ENCODE data around the gene NOL8.
A peak's percentile ranks its signal among the peaks of the same experiment; 100 is the strongest.

The NOL8 gene

DNA sequence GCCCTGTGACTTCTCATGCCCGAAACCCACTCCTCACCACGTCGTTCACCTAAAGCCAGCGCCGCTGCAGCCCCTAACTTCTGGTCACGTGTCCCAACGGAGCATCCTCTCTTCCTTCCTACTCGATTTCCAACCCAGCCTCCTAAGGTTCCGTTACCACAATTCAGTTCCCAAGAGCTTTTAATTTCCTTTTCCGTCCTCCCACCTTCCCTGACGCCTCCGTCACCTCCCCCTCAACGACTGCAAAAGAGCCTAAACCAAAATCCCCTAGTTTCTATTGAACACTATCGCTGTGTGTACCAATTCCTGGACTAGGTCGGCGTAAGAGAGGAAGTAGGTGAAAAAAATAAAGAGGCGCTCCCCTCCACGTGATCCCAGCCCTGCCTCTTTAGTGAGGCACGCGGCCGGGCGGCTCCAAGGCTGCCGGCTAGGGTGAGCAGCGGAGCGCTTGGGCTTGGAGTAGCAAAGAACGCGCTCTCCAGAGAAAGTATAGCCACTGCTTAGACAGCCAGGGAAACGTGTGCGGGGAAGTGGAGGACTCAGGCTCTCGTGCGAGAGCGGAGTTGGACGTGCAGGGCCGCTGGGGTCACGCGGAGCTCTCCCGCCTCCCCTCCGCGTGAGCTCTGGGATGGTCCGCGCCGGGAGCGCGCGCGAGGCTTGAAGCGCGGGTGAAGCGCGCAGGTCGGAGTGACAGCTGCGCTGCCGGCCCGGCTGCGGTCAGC lies at the start of gene NOL8, which contains the start of gene CENPP:
TSS of gene NOL8 (minus strand) at position 82 of the 722 bp plus-strand sequence. CDS start 1,189 bp downstream, outside the sequence.
TSS of gene CENPP (plus strand) at position 685 of the 722 bp plus-strand sequence.
- DNase-seq (ENCODE audit: low read depth in 3 of 3): peak; percentile 67 to 73 (median 67)

- no peak for DNase-seq (ENCODE audit: low read depth in 3 of 3)
These were observed 48.0 kb upstream of the NOL8 start for GRCh38 chr9:92373167-92373566.

DNA sequence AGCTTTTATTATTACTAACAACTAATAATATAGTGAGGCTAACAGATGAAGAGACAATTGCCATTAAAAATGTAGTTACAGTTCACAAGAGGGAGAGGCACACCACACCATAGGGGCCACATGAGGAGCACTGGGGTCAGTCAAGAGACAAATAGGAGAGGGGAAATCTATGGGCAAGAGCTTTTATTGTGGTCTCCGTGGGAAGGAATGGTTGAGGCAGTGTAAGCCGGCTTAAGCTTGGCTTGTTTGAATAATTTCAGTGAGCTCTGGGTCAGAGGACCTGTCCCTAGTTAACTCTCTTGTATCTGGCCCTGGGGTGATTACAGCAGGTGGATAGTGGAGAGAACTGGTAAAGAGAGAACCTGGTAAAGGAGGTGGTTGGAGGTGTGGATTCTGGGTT lies 43.9 kb upstream of the NOL8 start:
- DNase-seq (ENCODE audit: low read depth in 3 of 3): no peak

- no peak for DNase-seq (ENCODE audit: low read depth in 3 of 3)
These were observed 34.9 kb upstream of the NOL8 start for GRCh38 chr9:92360083-92360482.

DNA sequence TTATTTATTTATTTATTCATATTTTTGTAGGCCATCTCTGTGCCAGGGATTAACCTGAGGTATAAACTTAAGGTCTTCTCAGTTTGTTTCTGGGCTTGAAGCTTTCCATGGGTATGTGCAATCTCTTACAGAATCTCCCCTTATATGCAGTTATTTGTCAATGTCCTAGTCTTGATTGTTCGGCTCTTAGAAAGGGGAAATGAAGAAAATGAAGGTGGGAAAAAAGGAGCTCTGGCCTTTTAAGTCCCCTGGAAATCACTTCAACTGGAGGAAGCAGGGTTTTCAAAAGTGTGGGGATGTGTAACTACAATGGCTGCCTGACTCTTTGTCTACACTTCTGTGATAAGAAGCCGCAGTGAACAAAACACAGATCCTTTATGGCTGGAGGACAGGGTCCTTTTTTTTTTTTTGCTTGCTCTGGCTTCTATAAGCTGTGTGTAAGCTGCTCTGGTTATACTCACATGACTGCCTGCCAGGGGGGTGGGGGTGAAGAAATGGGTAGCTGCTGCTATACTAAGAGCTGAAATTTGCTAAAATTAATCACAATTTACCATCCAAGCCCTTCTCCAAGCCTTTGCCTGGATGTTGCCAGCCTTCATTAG lies 34.3 kb upstream of the NOL8 start:
- DNase-seq (ENCODE audit: low read depth in 3 of 3): no peak

DNA sequence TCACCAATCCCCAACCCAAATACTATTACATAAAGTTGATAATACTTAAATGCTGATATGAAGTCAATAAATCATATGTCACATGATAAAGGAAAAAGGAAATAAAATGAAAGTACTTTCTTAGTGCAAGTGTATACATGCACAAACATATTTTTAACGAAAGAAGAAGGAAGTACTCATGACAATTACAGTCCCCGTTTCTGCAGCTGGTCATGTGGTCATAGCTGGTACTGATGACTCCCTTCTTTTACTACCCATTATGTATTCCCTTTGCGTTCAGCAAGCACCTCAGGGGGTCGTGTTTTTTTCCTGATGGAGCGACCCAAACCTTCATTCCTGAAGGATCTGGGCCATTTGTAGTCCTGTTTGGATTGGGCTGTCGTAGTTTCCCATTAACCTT lies 27.9 kb upstream of the NOL8 start:
- DNase-seq (ENCODE audit: low read depth in 3 of 3): no peak

DNA sequence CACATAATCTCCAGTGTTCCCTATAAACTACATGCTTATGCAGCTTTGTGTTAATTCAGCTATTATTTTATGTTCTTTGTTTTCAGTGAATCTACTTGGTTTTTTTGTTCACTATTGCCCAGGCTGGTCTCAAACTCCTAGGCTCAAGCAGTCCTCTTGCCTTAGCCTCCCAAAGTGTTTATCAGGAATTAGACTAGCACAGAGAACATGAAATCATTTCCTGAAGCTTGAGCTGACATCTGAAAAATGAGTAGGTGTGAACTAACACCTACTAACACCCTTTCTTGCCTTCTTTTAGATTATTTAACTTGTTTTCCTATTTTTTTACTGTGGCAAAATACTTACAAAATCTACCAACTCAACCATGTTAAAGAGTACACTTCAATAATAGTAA lies 25.6 kb upstream of the NOL8 start:
- DNase-seq (ENCODE audit: low read depth in 3 of 3): no peak

- DNase-seq (ENCODE audit: low read depth in 3 of 3): no peak
These were observed 24.9 kb upstream of the NOL8 start for GRCh38 chr9:92349771-92350739.

DNA sequence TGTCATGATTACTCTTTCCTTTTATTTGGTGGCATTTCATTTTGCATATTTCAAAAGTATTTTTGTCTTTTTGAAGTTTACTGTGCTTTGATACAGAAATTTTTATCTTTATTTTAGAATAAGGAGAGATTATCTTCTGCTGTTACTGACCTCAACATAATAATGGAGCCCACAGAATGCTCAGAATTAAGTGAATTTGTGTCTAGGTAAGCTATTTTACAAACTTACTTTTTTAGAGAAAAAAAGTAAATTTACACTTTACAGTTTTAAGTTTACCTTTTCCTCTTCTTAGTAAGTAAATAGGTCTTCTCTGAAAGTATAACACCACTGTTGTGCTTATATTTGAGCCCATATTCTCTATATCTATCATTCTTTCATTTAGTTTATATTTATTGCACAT lies 20.4 kb upstream of the NOL8 start:
- DNase-seq (ENCODE audit: low read depth in 3 of 3): no peak

GRCh38 chr9:92342825-92343488 lies 17.8 kb upstream of the NOL8 start:
- no peak for DNase-seq (ENCODE audit: low read depth in 3 of 3)

GRCh38 chr9:92341578-92341977 lies 16.4 kb upstream of the NOL8 start:
- DNase-seq (ENCODE audit: low read depth in 3 of 3): no peak

DNA sequence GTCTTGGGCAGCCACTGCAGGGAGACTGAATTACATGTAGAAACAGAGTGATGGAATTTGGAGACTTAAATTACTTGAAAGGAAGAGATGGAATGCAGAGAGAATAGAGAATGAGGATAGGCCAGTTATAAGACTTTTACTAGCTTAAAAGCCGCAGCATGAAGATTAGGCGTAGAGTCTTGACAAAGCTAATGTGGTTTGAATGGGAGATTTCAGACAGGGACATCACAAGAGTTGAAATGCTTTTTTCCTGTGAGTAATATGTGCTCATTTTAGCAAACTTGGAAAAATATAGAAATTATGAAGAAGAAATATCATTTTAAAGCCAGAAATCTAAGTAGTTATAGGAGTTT lies 8.1 kb upstream of the NOL8 start:
- DNase-seq (ENCODE audit: low read depth in 3 of 3): no peak

- no peak for DNase-seq (ENCODE audit: low read depth in 3 of 3)
These were observed 7.6 kb upstream of the NOL8 start for GRCh38 chr9:92332577-92333281.

GRCh38 chr9:92328225-92328624 lies 3.1 kb upstream of the NOL8 start:
- no peak for DNase-seq (ENCODE audit: low read depth in 3 of 3)

DNA sequence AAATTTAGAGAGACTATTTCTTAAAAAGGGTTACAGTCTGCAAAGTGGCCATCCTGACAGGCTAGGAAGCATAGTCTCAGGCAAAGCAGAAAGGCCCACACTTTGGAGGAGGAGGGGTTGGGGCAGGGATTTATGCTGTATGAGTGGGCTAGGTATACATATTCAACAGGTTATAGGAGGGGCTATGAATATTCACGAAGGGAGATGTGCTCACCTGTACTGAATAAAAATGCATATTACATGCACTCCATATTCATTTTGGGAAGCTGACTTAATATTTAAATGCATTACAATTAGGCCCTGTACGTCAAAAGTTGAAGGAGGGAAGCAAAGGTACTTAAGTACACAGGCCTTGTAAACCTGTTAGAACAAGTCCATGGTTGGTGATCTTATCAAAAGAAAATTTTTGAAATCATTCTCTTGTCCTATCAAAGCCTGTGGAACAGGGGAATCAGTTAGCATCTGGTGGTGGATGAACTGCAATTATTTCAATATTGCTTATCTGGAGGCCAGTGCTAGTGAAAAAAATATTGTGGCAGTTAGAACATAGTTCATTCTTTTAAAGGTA lies 2.2 kb upstream of the NOL8 start:
- no peak for DNase-seq (ENCODE audit: low read depth in 3 of 3)

DNA sequence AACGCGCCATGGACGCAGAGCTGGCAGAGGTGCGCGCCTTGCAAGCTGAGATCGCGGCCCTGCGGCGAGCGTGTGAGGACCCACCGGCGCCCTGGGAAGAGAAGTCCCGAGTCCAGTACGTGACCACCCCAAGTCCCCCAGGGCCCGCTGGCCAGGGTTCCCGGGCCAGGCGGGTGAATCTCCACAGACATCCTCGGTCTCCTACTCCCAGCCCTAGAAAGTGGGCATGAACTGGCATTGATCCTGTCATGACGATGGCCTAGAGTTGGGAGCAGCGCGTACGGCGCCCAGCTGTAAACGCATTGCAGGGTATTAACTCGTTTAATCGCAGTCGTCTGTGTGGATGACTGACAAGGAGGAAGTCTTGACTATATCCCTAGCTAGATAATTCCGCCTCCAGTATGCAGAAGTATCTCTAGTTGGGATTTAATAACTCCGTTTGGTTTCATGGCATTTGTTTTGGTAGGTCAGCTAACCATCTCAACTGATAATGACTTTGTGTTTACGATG lies 896 bp upstream of the NOL8 start:
- no peak for DNase-seq (ENCODE audit: low read depth in 3 of 3)

GRCh38 chr9:92324889-92325268 lies 271 bp downstream of the NOL8 start:
- no peak for DNase-seq (ENCODE audit: low read depth in 3 of 3)

DNA sequence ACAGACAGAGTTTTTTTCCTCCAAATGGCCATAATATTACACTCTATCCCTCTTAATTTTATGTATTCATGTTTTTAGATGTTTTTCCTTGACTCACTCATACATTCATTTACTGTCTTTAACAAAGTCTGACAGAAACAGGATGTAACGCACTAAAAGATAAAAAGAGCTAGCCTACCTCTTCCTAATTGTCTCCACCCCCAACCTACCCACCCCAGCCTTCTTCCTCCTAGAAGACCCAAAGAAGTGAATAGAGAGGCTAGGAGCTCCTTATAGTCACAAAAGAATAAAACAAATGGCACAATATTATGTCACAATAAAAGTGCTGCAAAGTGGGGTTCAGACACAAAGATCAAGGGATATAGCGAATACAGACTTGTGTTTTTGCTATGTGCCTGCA lies 719 bp downstream of the NOL8 start:
- DNase-seq (ENCODE audit: low read depth in 3 of 3): no peak

DNA sequence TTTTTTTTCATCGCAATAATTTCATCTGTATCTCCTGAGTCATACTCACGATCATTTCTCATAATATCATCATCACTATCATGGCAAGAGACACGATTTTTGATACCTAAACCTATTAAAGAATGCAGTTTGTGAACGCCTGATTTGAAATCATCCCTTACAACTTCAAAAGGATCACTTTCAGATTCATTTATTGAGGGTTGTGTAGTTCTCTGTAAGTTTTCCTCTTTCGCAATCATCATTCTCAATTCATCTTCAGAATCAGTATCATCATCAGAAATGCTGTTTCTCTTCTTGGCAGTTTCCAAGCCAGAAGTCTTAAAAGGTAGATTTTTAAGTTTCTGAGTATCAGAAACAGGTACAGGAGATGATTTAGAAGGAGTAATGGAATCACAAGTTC lies 9.7 kb downstream of the NOL8 start:
- no peak for DNase-seq (ENCODE audit: low read depth in 3 of 3)

GRCh38 chr9:92313624-92314012 lies 11.5 kb downstream of the NOL8 start:
- DNase-seq (ENCODE audit: low read depth in 3 of 3): no peak

Data from stimulated activated CD4-positive, alpha-beta T cell treated with anti-CD3 and anti-CD28 coated beads, TNF-alpha, amount 100 ng/mL, for 4 hours (primary cell).